IPS-18c (cell line): ENCODE measurements around the gene ZCCHC10.
"Not testable (repeated sequence)": the region's sequence is repeated elsewhere in the genome, so short reads cannot be mapped to it uniquely, and the experiment has no call there.

ENCODE experiments used
- H3K4me3 ChIP-seq: 2 replicates; pipeline ENCODE4 v1.7.0; 2013; ENCODE audit warnings: low read depth, mild to moderate bottlenecking, low read length, moderate library complexity; ENCODE audit not compliant: insufficient read depth
- H3K9me3 ChIP-seq: one replicate; pipeline ENCODE4 v1.6.1; 2013; ENCODE audit warnings: mild to moderate bottlenecking, low read length, moderate library complexity; ENCODE audit not compliant: control insufficient read depth, insufficient read depth

Gene ZCCHC10

GRCh38 chr5:133049726-133050048 lies 23.3 kb upstream of the ZCCHC10 start:
- Histone ChIP-seq H3K4me3 (no peak overlapping the region), H3K9me3 (no peaks in the 10 kb centered on the region)

GRCh38 chr5:133048993-133049725 lies 22.8 kb upstream of the ZCCHC10 start:
- Histone ChIP-seq H3K4me3 (no peak overlapping the region), H3K9me3 (no peaks in the 10 kb centered on the region)

GRCh38 chr5:133047404-133047803 lies 21.1 kb upstream of the ZCCHC10 start:
- Histone ChIP-seq H3K4me3 (no peak overlapping the region), H3K9me3 (no peaks in the 10 kb centered on the region)

- H3K4me3 ChIP-seq, H3K9me3 ChIP-seq: not testable (repeated sequence)
Observed at GRCh38 chr5:133046560-133046959, 20.2 kb upstream of the ZCCHC10 start.

GRCh38 chr5:133041910-133042309 lies 15.6 kb upstream of the ZCCHC10 start:
- Histone ChIP-seq H3K9me3 (peaks cover 2% of the 10 kb centered on the region), H3K4me3 (no peak overlapping the region)

- Histone ChIP-seq H3K9me3 (peaks cover 2% of the 10 kb centered on the region), H3K4me3 (no peak overlapping the region)
Observed at GRCh38 chr5:133041157-133041784, 14.9 kb upstream of the ZCCHC10 start.

GRCh38 chr5:133036677-133037076 lies 10.3 kb upstream of the ZCCHC10 start:
- H3K4me3 ChIP-seq, H3K9me3 ChIP-seq: not testable (repeated sequence)

- H3K9me3 ChIP-seq: no peaks in the 10 kb centered on the region
- no peak overlapping the region for H3K4me3 ChIP-seq
Observed at GRCh38 chr5:133035224-133035623, 8.9 kb upstream of the ZCCHC10 start.

- no peak overlapping the region for H3K4me3 ChIP-seq
- H3K9me3 ChIP-seq: no peaks in the 10 kb centered on the region
Observed at GRCh38 chr5:133034064-133034463, 7.7 kb upstream of the ZCCHC10 start.

- Histone ChIP-seq H3K9me3 (no peaks in the 10 kb centered on the region), H3K4me3 (no peak overlapping the region)
Observed at GRCh38 chr5:133032852-133033742, 6.7 kb upstream of the ZCCHC10 start.

- Histone ChIP-seq H3K9me3 (no peaks in the 10 kb centered on the region), H3K4me3 (no peak overlapping the region)
Observed at GRCh38 chr5:133030343-133031005, 4.1 kb upstream of the ZCCHC10 start.

GRCh38 chr5:133029416-133029815 lies 3.1 kb upstream of the ZCCHC10 start:
- Histone ChIP-seq H3K9me3 (no peaks in the 10 kb centered on the region), H3K4me3 (no peak overlapping the region)

- Histone ChIP-seq H3K4me3 (no peak overlapping the region; the same call in 1 of the 2 replicates), H3K9me3 (no peaks in the 10 kb centered on the region)
Observed at GRCh38 chr5:133026664-133027153, 360 bp upstream of the ZCCHC10 start.

- not testable (repeated sequence) for H3K4me3 ChIP-seq, H3K9me3 ChIP-seq
Observed at GRCh38 chr5:133019471-133019870, 6.9 kb downstream of the ZCCHC10 start.

- no peak overlapping the region for H3K4me3 ChIP-seq
- no peaks in the 10 kb centered on the region for H3K9me3 ChIP-seq
Observed at GRCh38 chr5:133017964-133018363, 8.4 kb downstream of the ZCCHC10 start.

- H3K4me3 ChIP-seq: no peak overlapping the region
- H3K9me3 ChIP-seq: no peaks in the 10 kb centered on the region
Observed at GRCh38 chr5:133015466-133015865, 10.9 kb downstream of the ZCCHC10 start.

GRCh38 chr5:133008455-133008854 lies 17.9 kb downstream of the ZCCHC10 start:
- H3K9me3 ChIP-seq, H3K4me3 ChIP-seq: not testable (repeated sequence)
